PFSK-1 (cell line): Measurements from ENCODE around the gene MSI2.

ENCODE experiments used
- FOXP2 ChIP-seq: optimal IDR thresholded peaks from 2 replicates; pipeline ENCODE3; 2011; ENCODE audit warnings: borderline replicate concordance, control low read depth, inconsistent platforms; ENCODE audit not compliant: insufficient read depth; ENCODE audit errors: extremely low read length, extremely low read depth
- POLR2AphosphoS5 ChIP-seq: IDR thresholded peaks from 2 replicates; pipeline ENCODE4 v1.6.1; 2012; ENCODE audit warnings: low read depth, mild to moderate bottlenecking, control low read depth, low read length, moderate library complexity
- SIN3A ChIP-seq: IDR thresholded peaks from 2 replicates; pipeline ENCODE4 v1.6.1; 2012; ENCODE audit warnings: mild to moderate bottlenecking, low read length, moderate library complexity, borderline replicate concordance; ENCODE audit not compliant: insufficient read depth
- TAF1 ChIP-seq: IDR thresholded peaks from 2 replicates; pipeline ENCODE4 v1.6.1; 2012; ENCODE audit warnings: low read length, control low read depth, borderline replicate concordance; ENCODE audit not compliant: insufficient read depth
- TF ChIP-seq, protein P1 (sequence below), 2 experiments: IDR thresholded peaks; 2 replicates each; pipeline versions ENCODE4 v1.6.1 to v1.8.0; 2011 to 2012; ENCODE audit warnings: low read depth in 2 of 2, low read length in 2 of 2, control low read depth in 1 of 2, inconsistent platforms in 1 of 2, mild to moderate bottlenecking in 1 of 2, moderate library complexity in 1 of 2; ENCODE audit not compliant: insufficient read depth in 1 of 2

MSI2 gene

DNA sequence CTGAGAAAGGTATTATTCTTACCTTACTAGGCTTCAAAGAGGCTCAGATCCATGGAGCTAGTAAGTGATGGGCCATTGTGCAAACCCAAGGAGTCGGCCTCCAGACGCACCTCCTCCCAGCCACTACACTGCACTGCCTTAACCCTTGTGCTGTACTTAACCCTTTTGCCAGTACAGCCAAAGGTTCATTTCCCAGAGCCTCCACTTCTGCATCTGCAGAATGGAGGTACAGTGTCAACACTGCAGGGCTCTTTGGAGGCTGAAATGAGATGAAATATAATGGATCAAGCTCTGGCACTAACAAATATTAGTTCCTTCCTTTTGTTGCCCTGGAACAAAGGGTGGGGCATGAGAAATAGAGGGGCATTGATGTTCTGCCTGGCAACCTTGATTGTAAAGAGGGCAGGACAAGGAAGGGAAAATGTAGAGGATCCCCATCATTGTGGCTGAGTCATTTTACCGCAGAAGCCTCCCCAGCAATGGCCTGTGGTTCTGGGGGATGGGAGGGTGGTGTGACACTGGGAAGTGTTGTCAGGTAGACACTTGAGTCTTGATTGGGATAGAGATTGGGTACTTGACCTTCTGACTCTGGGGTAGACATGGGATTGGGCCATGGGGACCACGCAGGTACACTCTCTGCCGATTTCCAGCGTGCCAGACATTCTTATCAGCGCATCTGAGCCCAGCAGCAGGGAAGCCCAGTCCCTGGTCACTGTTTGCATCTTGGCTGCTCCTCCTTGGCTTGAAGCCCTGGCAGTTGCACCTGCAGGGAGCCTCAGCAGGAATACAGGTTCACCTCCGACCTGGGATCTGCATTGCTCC is 84.0 kb downstream of the MSI2 start:
- TF ChIP-seq FOXP2 (no peak), TAF1 (no peak), SIN3A (no peak), POLR2AphosphoS5 (no peak)
- TF ChIP-seq, protein P1, sequence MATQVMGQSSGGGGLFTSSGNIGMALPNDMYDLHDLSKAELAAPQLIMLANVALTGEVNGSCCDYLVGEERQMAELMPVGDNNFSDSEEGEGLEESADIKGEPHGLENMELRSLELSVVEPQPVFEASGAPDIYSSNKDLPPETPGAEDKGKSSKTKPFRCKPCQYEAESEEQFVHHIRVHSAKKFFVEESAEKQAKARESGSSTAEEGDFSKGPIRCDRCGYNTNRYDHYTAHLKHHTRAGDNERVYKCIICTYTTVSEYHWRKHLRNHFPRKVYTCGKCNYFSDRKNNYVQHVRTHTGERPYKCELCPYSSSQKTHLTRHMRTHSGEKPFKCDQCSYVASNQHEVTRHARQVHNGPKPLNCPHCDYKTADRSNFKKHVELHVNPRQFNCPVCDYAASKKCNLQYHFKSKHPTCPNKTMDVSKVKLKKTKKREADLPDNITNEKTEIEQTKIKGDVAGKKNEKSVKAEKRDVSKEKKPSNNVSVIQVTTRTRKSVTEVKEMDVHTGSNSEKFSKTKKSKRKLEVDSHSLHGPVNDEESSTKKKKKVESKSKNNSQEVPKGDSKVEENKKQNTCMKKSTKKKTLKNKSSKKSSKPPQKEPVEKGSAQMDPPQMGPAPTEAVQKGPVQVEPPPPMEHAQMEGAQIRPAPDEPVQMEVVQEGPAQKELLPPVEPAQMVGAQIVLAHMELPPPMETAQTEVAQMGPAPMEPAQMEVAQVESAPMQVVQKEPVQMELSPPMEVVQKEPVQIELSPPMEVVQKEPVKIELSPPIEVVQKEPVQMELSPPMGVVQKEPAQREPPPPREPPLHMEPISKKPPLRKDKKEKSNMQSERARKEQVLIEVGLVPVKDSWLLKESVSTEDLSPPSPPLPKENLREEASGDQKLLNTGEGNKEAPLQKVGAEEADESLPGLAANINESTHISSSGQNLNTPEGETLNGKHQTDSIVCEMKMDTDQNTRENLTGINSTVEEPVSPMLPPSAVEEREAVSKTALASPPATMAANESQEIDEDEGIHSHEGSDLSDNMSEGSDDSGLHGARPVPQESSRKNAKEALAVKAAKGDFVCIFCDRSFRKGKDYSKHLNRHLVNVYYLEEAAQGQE (IDR thresholded peaks at IDR 0.05; ENCODE audit: insufficient read depth in 1 of 2, low read depth in 2 of 2, low read length in 2 of 2) = no peak

DNA sequence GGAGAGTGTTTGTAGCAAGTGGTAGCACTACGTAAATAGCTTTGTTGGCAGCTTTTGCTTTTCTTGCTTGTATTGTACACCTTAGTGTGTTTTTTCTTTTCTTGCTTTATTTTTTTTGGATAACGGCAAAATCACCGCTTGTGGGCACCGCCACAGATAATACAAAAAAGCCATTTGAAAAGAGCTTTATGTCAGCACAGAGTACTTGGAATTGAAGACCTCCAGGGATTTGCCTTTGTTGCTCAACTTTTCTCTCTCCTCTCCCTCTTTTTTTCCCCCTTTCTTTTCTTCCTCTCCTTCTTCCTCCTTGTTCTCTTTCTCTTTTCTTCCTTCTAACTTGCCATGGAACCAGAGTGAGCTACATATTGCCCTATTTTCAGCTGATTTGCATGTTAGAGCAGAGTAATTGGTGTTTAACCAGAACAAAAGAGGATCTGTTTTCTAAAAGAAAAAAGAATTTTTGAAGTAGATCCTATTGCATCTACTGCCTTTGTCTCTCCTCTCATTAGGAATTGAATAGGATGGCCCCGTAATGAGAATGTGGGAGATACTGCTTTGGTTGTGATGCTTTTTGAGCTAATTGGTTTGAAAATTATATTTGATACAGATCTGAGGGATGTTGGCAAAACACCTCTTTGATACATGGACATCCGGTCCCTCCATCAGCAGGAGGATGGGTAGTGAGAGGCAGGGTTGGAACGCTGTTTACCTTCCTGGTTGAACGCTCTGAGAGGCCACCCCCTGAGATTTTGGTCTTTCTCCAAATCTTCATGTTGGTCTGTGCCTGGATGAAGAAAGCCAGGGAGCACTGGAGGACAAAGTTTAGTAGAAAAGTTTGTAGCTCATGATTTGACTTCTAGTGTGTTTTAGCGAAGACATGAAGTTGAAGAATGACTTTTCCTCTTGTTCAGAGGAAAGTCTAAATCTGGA is 85.6 kb downstream of the MSI2 start:
- TF ChIP-seq, protein P1 (IDR thresholded peaks at IDR 0.05; ENCODE audit: insufficient read depth in 1 of 2, low read depth in 2 of 2, low read length in 2 of 2) = no peak
- TF ChIP-seq POLR2AphosphoS5 = no peak
- no peak for TF ChIP-seq FOXP2
- TF ChIP-seq SIN3A = no peak
- no peak for TF ChIP-seq TAF1

DNA sequence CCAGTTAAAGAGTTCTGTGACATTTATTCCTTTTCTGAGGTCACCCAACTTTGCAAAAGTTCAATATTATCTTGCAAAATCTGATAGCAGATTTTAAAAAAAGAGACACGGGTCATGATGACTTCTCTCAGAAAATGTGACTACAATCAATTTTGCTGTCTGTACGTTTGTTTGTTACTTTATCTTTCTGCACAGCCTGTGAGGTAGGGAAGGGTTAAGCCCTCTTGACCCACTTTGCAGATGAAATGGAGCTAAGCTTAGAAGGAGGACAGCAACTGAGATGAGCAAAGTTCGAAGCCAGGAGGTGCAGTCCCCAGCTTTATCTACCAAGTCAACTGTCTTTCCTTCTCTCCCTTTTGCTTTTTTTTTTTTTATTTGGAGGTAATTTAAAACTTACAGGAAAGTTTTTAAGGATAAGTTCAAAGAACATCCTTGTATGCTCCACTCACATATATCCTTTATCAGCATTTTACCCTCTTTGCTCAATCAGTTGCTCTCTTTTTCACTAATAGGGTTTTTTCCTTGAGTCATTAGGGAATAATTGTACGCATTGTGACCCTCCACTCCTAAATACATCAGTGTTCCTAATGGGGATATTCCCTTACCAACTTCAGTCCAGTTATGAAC is 86.8 kb downstream of the MSI2 start:
- TF ChIP-seq, protein P1 (IDR thresholded peaks at IDR 0.05; ENCODE audit: insufficient read depth in 1 of 2, low read depth in 2 of 2, low read length in 2 of 2) = no peak
- TF ChIP-seq FOXP2 = no peak
- TF ChIP-seq POLR2AphosphoS5 = no peak
- no peak for TF ChIP-seq SIN3A
- TF ChIP-seq TAF1 = no peak

DNA sequence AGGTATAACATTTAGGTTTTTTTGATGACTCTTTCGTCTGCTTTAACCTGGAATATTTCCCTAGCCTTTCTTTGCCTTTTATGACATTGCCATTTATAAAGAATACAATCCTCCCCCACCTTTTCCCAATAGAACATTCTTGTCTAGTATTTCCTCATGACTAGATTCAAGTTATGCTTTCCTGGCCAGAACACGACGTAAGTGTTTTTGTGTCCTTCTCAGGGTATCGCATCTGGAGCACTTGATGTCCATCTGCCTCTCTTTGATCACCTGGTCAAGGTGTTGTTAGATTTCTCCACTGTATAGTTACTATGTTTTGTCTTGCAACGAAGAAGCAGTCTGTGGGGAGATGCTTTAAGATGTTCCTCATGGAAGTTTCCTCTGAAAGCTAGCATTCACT is 87.4 kb downstream of the MSI2 start:
- TF ChIP-seq FOXP2 = no peak
- TF ChIP-seq TAF1 = no peak
- no peak for TF ChIP-seq POLR2AphosphoS5
- no peak for TF ChIP-seq SIN3A
- TF ChIP-seq, protein P1 (IDR thresholded peaks at IDR 0.05; ENCODE audit: insufficient read depth in 1 of 2, low read depth in 2 of 2, low read length in 2 of 2) = no peak
